Measurements from ENCODE around the gene SLC47A1. TPM values are rescaled to one million over a fixed set of nuclear protein-coding genes. Genes with fewer than 3 reads are reported as not detected.

The SLC47A1 gene
- total and polyA plus RNA-seq, 10 of the 15 experiments (the other 5 are each of a cell fraction or from before 2014, with no cell fraction given): 0.41 TPM; not detected in 9

GRCh38 chr17:19540706-19541370 is 7.2 kb downstream of the SLC47A1 start (continued):
- no peak for TF ChIP-seq TCF12 (IDR thresholded peaks at IDR 0.05; ENCODE audit: low read depth, low read length)
- no peak for TF ChIP-seq ZBTB33 (IDR thresholded peaks at IDR 0.05)
- no peak for TF ChIP-seq CTCF (IDR thresholded peaks at IDR 0.05 in 2 of 3, conservative IDR thresholded peaks at IDR 0.05 in 1 of 3; ENCODE audit: control insufficient read depth in 2 of 3, extremely low read depth in 1 of 3, insufficient read depth in 1 of 3, low read depth in 3 of 3, low read length in 3 of 3)
- TF ChIP-seq NFYA (IDR thresholded peaks at IDR 0.05; ENCODE audit: borderline replicate concordance, low read depth, low read length): no peak
- no peak for TF ChIP-seq IRF4 (IDR thresholded peaks at IDR 0.05; ENCODE audit: low read depth, low read length)
- TF ChIP-seq PAX5 (IDR thresholded peaks at IDR 0.05; ENCODE audit: borderline replicate concordance, low read depth, low read length): no peak
- TF ChIP-seq ATF2 (IDR thresholded peaks at IDR 0.05; ENCODE audit: low read length): no peak
- no peak for TF ChIP-seq PKNOX1 (IDR thresholded peaks at IDR 0.05)
- no peak for TF ChIP-seq SMAD5 (IDR thresholded peaks at IDR 0.05; ENCODE audit: low read depth)
- TF ChIP-seq TAF1 (IDR thresholded peaks at IDR 0.05; ENCODE audit: borderline replicate concordance, low read depth, low read length): no peak
- TF ChIP-seq YBX1 (IDR thresholded peaks at IDR 0.05): no peak
- no peak for TF ChIP-seq CBX3 (IDR thresholded peaks at IDR 0.05; ENCODE audit: borderline replicate concordance, low read depth)
- no peak for TF ChIP-seq EZH2 (IDR thresholded peaks at IDR 0.05; ENCODE audit: borderline replicate concordance, control insufficient read depth, low read depth, low read length)
- no peak for TF ChIP-seq NR2F1 (conservative IDR thresholded peaks at IDR 0.05)

All from GM12878 (cell line).